Psoas muscle (tissue), 8 donors: Measurements from ENCODE around the gene SPTAN1. TPM values are rescaled to one million over a fixed set of nuclear protein-coding genes. Genes with fewer than 3 reads are reported as not detected.

Source experiments
- ATAC-seq, 4 donors: fragments of 200-7000 bp; cut with Tn5 transposase; one replicate each; pipeline ENCODE4 v1.9.1; 2020; ENCODE audit warnings: moderate library complexity in 3 of 4, mild to moderate bottlenecking in 2 of 4
- DNase-seq, 2 donors: peaks; one replicate each; pipeline ENCODE4 v3.0.0-alpha.2; 2020
- H3K27ac ChIP-seq: fragments of 200-600 bp; one replicate; pipeline ENCODE4 v1.8.0; 2022
- H3K27me3 ChIP-seq, 3 donors: fragments of 200-600 bp in 1 of 3; one replicate each; pipeline versions ENCODE4 v1.6.1 to v1.8.0; 2013 to 2022; ENCODE audit warnings: low read length in 2 of 3, mild to moderate bottlenecking in 2 of 3, moderate library complexity in 1 of 3; ENCODE audit not compliant: insufficient read depth in 3 of 3
- H3K36me3 ChIP-seq, 2 donors: fragments of 200-600 bp in 1 of 2; one replicate each; pipeline versions ENCODE4 v1.6.1 to v1.8.0; 2013 to 2022; ENCODE audit warnings: low read depth in 1 of 2, mild to moderate bottlenecking in 1 of 2, moderate library complexity in 1 of 2; ENCODE audit not compliant: insufficient read depth in 1 of 2
- H3K4me1 ChIP-seq: fragments of 200-600 bp; one replicate; pipeline ENCODE4 v1.8.0; 2022
- H3K4me3 ChIP-seq: fragments of 200-600 bp; one replicate; pipeline ENCODE4 v1.8.0; 2022; ENCODE audit warnings: mild to moderate bottlenecking
- H3K9me3 ChIP-seq: fragments of 200-600 bp; one replicate; pipeline ENCODE4 v1.8.0; 2022
- WGBS, 3 donors: extraction: QIAGEN DNeasy Blood & Tissue Kit; methylation state at CpG; one replicate each; pipeline versions ENCODE4 v1.1.6 to v1.1.7; 2013; 5-methylcytosine and 5-hydroxymethylcytosine counted together
- intact Hi-C, 2 donors: fragments of 100-400 bp; cut with DNase I; formaldehyde crosslinking; loops; one replicate each; pipeline versions ENCODE4 v1.11.0 to v1.14.2; 2022
- polyA plus RNA-seq, 3 donors: library from polyadenylated mRNA; stranded (reverse); fragments of 200-250 nt; gene quantifications; one replicate each; pipeline ENCODE4 v1.2.3, GENCODE V29; 2013
- total RNA-seq, 4 donors: library from RNA; stranded (reverse); fragmentation: NEBNext Ultra II Directional in 2 of 4; extraction: Animal tissue kit (Norgen Biotek cat#: 25700) in 2 of 4; gene quantifications; one replicate each; pipeline versions ENCODE4 v1.2.1 to v1.2.4, GENCODE V29; 2021 to 2023
- TF ChIP-seq, protein P1 (sequence below): fragments of 200-600 bp; IDR thresholded peaks from one replicate; pipeline ENCODE4 v1.8.0; 2022; ENCODE audit warnings: antibody characterized with exemption
- donor health status: healthy with polysubstance abuse.
- donor health status: DM: no; HTN: no; CAD: no; lungs with moderate emphysema.
- donor health status: Bipolar disorder and iron deficiency.
- donor health status: healthy.
- donor health status: DM: yes; HTN: yes; CAD: no.
- donor health status: DM: no; HTN: no; CAD: no.
- donor health status: DM: no; HTN: no; CAD: no.
- donor health status: DM: yes; HTN: yes; CAD: no.

The SPTAN1 gene
- total and polyA plus RNA-seq, 7 donors, result 18.1 to 91.4 (median 42.6) TPM

DNA sequence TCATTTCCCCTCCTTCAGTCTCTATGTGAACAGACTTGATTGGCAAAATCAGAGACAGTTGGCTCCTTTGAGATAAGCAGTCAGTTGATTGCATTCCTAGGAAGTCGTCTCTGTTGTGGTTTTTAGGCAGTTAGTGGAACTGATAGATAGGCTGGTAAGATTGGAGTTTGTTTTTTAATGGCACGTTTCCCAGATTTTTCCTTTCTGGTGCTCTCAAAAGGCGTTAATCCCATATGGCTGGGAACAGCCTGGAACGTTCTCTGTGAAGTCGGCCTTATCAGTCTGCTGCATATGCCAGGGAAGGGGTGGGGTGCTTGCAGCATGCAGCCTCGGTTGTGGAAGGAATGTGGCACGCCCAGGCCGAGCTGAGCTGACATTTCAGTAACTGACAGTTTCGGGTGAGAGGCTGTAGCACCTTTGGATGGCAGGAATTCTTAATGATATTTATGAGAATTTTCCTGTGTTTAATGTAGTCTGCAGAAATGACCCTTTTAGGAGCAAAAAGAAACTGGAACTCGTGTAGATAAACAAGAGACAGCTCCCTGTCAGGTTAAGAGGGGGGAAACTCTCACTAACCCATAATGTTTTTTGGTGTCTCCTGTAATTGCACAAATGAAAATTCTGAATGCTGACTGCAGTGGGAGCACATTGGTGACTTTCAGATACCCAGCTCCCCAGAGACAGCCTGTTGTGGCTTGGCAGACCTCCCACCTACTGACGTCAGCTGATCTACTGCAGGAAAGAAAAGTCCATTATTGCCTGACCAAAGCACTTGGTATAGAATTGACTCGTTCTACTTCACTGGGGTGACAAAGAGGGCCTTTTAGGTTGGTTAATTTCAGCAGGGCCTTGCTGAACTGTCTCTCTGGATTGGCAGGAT is 6.3 kb downstream of the SPTAN1 start:
- peak; percentile 54 to 67 (median 64) for ATAC-seq
- Histone ChIP-seq H3K27me3 (no peaks in the 10 kb centered on the region), H3K4me3 (peak overlapping the region; percentile 7), H3K9me3 (no peaks in the 10 kb centered on the region), H3K27ac (peak overlapping the region; percentile 48), H3K36me3 (peaks cover 0 to 9% of the 10 kb centered on the region in 2 donors), H3K4me1 (peaks cover 41% of the 10 kb centered on the region)
- DNase-seq, result peak; percentile 76 to 85
- WGBS, 3 donors, result 7 to 12% (median 10%) methylated on average over 12 of the region's 12 CpGs
- intact Hi-C loops, result loop anchor here in 1 of 2 donors (5.0 kb wide), 1 partner anchor 101 kb away; the partner anchor contains the start of gene ODF2
- TF ChIP-seq, protein P1, sequence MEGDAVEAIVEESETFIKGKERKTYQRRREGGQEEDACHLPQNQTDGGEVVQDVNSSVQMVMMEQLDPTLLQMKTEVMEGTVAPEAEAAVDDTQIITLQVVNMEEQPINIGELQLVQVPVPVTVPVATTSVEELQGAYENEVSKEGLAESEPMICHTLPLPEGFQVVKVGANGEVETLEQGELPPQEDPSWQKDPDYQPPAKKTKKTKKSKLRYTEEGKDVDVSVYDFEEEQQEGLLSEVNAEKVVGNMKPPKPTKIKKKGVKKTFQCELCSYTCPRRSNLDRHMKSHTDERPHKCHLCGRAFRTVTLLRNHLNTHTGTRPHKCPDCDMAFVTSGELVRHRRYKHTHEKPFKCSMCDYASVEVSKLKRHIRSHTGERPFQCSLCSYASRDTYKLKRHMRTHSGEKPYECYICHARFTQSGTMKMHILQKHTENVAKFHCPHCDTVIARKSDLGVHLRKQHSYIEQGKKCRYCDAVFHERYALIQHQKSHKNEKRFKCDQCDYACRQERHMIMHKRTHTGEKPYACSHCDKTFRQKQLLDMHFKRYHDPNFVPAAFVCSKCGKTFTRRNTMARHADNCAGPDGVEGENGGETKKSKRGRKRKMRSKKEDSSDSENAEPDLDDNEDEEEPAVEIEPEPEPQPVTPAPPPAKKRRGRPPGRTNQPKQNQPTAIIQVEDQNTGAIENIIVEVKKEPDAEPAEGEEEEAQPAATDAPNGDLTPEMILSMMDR, result no peak

GRCh38 chr9:128565578-128565977 is 13.2 kb downstream of the SPTAN1 start:
- Histone ChIP-seq H3K4me3 (no peak overlapping the region), H3K27ac (no peak overlapping the region), H3K27me3 (no peaks in the 10 kb centered on the region), H3K36me3 (peaks cover 2 to 55% of the 10 kb centered on the region in 2 donors), H3K9me3 (no peaks in the 10 kb centered on the region), H3K4me1 (no peaks in the 10 kb centered on the region)
- ATAC-seq, result no peak
- no peak for DNase-seq
- intact Hi-C loops, result no loop called here
- TF ChIP-seq, protein P1, result no peak
- 57 to 75% (median 65%) methylated on average over 4 of the region's 4 CpGs for WGBS, 3 donors

GRCh38 chr9:128568470-128569078 is 16.2 kb downstream of the SPTAN1 start:
- Histone ChIP-seq H3K27ac (no peak overlapping the region), H3K4me3 (no peak overlapping the region), H3K27me3 (no peaks in the 10 kb centered on the region), H3K9me3 (no peaks in the 10 kb centered on the region), H3K36me3 (peaks cover 2 to 74% of the 10 kb centered on the region in 2 donors), H3K4me1 (no peaks in the 10 kb centered on the region)
- 63 to 77% (median 68%) methylated on average over 8 of the region's 8 CpGs for WGBS, 3 donors
- TF ChIP-seq, protein P1, result no peak
- intact Hi-C loops, result no loop called here
- ATAC-seq (no peak), DNase-seq (no peak)

- no peaks in the 10 kb centered on the region for H3K27me3 ChIP-seq
- 57 to 72% (median 65%) methylated on average over 4 of the region's 4 CpGs for WGBS, 3 donors
- H3K36me3 ChIP-seq, result peaks cover 20 to 96% of the 10 kb centered on the region in 2 donors
- DNase-seq (no peak), ATAC-seq (no peak)
- H3K4me3 ChIP-seq, result no peak overlapping the region
- TF ChIP-seq, protein P1, result no peak
- H3K4me1 ChIP-seq, result no peaks in the 10 kb centered on the region
- no peaks in the 10 kb centered on the region for H3K9me3 ChIP-seq
- no peak overlapping the region for H3K27ac ChIP-seq
- intact Hi-C loops, result no loop called here
These were observed 23.1 kb downstream of the SPTAN1 start for GRCh38 chr9:128575469-128575868.
